ENCODE data around the gene RAB15. TPM values are rescaled to one million over a fixed set of nuclear protein-coding genes. Genes with fewer than 3 reads are reported as not detected.
"Not testable (repeated sequence)": the region's sequence is repeated elsewhere in the genome, so short reads cannot be mapped to it uniquely, and the experiment has no call there.

RAB15 gene
- total RNA-seq, 2 donors from 2014 or later, result 3.2 to 7.8 TPM

DNA sequence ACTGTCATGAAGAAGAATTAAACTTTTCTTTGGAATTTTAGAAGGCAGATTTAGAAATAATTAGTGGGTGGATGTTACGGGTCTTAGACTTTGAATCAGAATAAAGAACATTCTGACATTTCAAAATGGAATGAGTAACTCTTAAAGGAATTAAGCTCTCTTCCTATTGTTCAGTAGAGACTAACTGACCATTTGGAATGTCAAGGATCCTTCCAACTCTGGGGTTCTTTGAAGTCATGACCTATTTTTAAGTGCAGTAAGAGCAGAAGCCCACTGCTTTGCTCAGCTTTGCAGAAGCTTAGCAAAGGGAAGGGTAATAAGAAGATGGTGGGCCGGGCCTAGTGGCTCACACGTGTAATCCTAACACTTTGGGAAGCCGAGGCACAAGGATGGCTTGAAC lies 53.9 kb downstream of the RAB15 start:
- H3K4me1 ChIP-seq (ENCODE audit: control insufficient read depth in 1 of 2, low read depth in 2 of 2), result peaks cover 23 to 68% of the 10 kb centered on the region in 2 donors
- no peaks in the 10 kb centered on the region for H3K9me3 ChIP-seq
- no peak overlapping the region for H3K4me3 ChIP-seq
- H3K27ac ChIP-seq, result peak overlapping the region; percentile 54 to 71
- no peaks in the 10 kb centered on the region for H3K36me3 ChIP-seq
- H3K27me3 ChIP-seq (replicated peaks; ENCODE audit: insufficient read depth), result no peaks in the 10 kb centered on the region
- no peak for DNase-seq (ENCODE audit: low spot score)
- no peak for ATAC-seq (ENCODE audit: insufficient number of reproducible peaks, low FRiP score, low read depth)
- TF ChIP-seq, protein P1, sequence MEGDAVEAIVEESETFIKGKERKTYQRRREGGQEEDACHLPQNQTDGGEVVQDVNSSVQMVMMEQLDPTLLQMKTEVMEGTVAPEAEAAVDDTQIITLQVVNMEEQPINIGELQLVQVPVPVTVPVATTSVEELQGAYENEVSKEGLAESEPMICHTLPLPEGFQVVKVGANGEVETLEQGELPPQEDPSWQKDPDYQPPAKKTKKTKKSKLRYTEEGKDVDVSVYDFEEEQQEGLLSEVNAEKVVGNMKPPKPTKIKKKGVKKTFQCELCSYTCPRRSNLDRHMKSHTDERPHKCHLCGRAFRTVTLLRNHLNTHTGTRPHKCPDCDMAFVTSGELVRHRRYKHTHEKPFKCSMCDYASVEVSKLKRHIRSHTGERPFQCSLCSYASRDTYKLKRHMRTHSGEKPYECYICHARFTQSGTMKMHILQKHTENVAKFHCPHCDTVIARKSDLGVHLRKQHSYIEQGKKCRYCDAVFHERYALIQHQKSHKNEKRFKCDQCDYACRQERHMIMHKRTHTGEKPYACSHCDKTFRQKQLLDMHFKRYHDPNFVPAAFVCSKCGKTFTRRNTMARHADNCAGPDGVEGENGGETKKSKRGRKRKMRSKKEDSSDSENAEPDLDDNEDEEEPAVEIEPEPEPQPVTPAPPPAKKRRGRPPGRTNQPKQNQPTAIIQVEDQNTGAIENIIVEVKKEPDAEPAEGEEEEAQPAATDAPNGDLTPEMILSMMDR (IDR thresholded peaks at IDR 0.05), result no peak

GRCh38 chr14:64915797-64916196 lies 56.3 kb downstream of the RAB15 start:
- H3K4me3 ChIP-seq, result peak overlapping the region; percentile 7
- no peak overlapping the region for H3K27ac ChIP-seq
- ATAC-seq (ENCODE audit: insufficient number of reproducible peaks, low FRiP score, low read depth) (no peak), DNase-seq (ENCODE audit: low spot score) (no peak)
- no peaks in the 10 kb centered on the region for H3K9me3 ChIP-seq
- TF ChIP-seq, protein P1 (IDR thresholded peaks at IDR 0.05), result no peak
- H3K27me3 ChIP-seq (replicated peaks; ENCODE audit: insufficient read depth), result no peaks in the 10 kb centered on the region
- H3K36me3 ChIP-seq, result no peaks in the 10 kb centered on the region
- peaks cover 23 to 58% of the 10 kb centered on the region in 2 donors for H3K4me1 ChIP-seq (ENCODE audit: control insufficient read depth in 1 of 2, low read depth in 2 of 2)

DNA sequence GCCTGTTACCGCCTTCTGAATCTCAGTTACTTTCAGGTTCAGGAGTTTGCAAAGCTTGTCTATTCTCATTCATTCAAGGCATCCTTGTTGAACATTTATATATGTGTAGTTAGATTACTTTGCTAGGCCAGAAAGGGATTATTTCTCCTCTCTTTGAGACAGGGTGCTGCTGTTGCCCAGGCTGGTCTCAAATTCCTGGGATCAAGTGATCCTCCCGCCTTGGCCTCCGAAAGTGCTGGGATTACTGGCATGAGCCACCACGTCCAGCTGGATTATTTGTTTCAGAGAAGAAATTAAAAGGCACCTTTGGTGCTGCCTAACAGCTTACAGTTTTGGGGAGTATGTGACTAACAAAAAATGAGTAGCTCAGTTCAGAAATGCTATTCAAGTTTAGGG lies 57.1 kb downstream of the RAB15 start:
- ATAC-seq (ENCODE audit: insufficient number of reproducible peaks, low FRiP score, low read depth), result no peak
- H3K4me3 ChIP-seq, result peak overlapping the region; percentile 95
- TF ChIP-seq, protein P1 (IDR thresholded peaks at IDR 0.05), result no peak
- no peaks in the 10 kb centered on the region for H3K9me3 ChIP-seq
- H3K4me1 ChIP-seq (ENCODE audit: control insufficient read depth in 1 of 2, low read depth in 2 of 2), result peaks cover 19 to 50% of the 10 kb centered on the region in 2 donors
- no peaks in the 10 kb centered on the region for H3K27me3 ChIP-seq (replicated peaks; ENCODE audit: insufficient read depth)
- H3K27ac ChIP-seq, result peak overlapping the region; percentile 96 to 97
- no peak for DNase-seq (ENCODE audit: low spot score)
- no peaks in the 10 kb centered on the region for H3K36me3 ChIP-seq

DNA sequence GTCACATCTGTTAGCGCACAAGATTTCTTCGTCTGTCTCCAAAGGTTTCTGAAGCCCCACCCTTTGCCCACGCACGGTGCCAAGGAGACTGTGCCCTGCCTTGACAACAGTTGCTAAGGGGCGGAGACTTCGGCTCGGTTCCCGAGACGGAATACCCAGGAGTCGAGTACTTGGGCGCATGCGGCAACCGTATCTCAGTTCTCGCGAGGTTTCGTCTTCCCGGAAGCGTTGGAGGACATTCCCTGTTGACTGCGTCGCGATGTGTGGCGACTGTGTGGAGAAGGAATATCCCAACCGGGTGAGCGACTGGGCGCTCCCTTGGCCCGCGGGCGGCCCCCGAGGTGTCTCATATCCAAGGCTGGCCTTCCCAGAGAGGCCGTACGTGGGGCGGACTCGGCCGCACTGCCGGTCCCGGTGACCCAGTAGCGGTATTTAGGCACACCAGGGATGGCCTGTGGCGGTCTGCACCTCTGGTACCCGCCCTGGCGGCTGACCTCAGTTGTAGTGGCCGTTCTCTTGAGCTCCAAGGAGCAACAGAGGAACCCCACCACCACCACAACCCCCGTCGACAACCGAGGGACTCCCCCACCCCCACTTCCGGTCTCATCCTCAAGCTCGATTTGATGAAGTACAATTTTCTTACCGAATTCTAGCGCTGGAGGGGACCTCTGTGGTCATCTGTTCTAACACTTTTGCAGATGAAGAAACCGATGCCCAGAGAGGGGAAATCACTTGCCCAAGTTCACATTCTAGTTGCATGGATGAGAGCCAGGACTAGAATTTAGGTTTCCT lies 57.7 kb downstream of the RAB15 start, which contains the start of gene CHURC1:
CHURC1 (plus strand) TSS at position 219 of the 792 bp plus-strand sequence; CDS start at position 260, 41 bp downstream.
- DNase-seq (ENCODE audit: low spot score) (peak; percentile 99), ATAC-seq (ENCODE audit: insufficient number of reproducible peaks, low FRiP score, low read depth) (peak; percentile 97)
- Histone ChIP-seq H3K4me3 (peak within 1 kb of the TSS; percentile 95), H3K27ac (peak within 1 kb of the TSS; percentile 96 to 97), H3K36me3 (no peaks in the 10 kb centered on the region), H3K4me1 (ENCODE audit: control insufficient read depth in 1 of 2, low read depth in 2 of 2) (peaks cover 13 to 44% of the 10 kb centered on the region in 2 donors), H3K27me3 (replicated peaks; ENCODE audit: insufficient read depth) (no peaks in the 10 kb centered on the region), H3K9me3 (no peaks in the 10 kb centered on the region)
- TF ChIP-seq, protein P1 (IDR thresholded peaks at IDR 0.05), result no peak

GRCh38 chr14:64913477-64913876 lies 58.7 kb downstream of the RAB15 start:
- DNase-seq (ENCODE audit: low spot score); H3K36me3 ChIP-seq; H3K27ac ChIP-seq; H3K9me3 ChIP-seq; H3K27me3 ChIP-seq (replicated peaks; ENCODE audit: insufficient read depth); ATAC-seq (ENCODE audit: insufficient number of reproducible peaks, low FRiP score, low read depth): not testable (repeated sequence)
- Histone ChIP-seq H3K4me1 (ENCODE audit: control insufficient read depth in 1 of 2, low read depth in 2 of 2) (peaks cover 9 to 35% of the 10 kb centered on the region in 2 donors), H3K4me3 (peak overlapping the region; percentile 95)

Data from thoracic aorta (tissue), 2 donors.